NCI-H128 (cell line): ENCODE measurements around the gene DOK6.
A peak's percentile ranks its signal among the peaks of the same experiment; 100 is the strongest.

Experiments
- DNase-seq: peaks from one replicate; lab custom pipeline; 2025; ENCODE audit not compliant: unreplicated experiment; lab: John Stamatoyannopoulos, UW

Gene DOK6

DNA sequence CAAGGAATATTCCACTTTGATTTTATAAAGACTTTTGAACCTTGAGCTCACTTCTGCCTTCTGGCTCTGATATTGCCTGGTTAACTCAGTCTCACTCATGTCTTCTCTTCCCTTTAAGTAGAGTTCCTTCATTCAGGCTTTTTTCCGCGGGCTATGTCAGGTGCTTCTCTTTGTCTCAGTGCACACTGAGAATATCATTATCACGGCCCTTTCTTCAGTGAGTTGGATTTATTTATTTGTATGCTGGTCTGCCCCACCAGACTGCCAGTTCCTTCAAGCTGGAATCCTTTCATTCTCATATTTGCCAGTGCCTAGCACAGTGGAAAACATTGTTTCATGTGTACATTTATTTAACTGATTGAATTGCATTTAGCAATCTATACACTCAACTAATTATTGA is 136.5 kb downstream of the DOK6 start:
- DNase-seq, result no peak

DNA sequence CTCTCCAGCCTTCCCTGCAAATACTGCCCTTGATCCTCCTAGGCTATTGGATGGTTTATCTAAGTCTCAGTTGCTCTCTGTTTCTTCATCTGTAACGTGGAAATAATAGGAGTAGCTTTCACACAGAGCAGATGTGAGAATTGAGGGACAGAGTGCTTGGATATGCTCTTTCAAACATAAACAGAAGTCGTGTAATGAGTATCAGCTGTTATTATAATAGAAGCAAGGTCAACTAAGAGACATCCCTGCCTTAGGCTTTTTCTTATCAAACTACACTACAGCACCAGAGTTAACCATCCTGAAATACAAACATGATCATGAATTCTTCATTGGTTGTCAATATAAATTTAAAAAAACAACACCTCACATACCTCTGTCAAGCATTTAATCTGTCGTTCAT is 138.2 kb downstream of the DOK6 start:
- DNase-seq, result no peak

DNA sequence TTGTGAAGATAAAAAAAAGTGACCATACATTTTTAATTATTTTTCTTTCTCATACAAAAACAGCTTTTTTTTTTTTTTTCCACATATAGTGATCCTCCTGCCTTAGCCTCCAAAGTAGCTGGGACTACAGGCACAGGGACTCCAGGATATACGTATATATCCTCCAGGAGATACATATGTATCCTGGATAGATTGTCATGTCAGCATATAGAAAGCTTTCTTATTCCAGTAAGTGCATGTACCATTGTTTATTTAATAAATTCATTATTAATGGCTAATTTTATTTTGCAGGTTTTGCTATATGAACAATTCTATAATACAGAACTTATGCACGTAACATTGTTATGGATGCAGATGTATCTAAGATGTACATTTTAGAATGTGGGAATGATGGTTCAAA is 138.7 kb downstream of the DOK6 start:
- DNase-seq, result no peak

DNA sequence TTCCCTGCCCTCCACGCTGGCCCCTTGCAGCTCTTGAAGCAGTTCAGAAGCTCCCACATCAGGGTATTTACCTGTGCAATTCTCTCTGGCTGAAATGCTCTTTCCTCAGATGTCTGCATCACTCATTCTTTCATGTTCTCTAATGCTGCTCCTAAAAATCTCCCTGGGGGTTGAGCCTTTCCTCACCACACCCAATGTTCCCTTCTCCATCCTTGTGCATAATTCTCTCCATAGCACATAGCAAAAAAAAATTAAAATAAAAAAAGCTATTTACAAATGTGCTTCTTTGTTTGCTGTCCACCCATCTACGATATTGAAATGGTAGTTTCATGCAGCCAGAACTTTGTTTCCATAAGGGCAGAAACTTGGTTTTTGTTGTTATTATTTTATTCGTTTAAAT is 155.5 kb downstream of the DOK6 start:
- no peak for DNase-seq

DNA sequence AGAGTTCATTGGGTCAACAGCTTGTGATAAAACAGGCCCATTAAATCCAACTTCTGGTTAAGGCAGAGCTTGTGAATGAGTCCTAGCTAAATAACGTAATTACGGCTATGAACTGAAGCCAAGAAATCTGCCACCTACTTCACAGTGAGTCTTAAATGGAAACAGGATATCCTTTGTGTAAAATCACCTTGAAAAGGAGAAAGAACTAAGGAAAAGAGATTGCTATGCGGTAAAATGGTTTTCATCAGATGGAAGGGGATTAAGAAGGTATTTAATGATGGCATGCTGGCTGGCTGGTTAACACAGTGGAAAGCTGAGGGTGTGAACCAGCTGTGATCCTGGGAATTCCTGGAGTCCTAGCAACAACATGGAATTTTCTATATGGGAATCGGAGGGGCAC is 156.6 kb downstream of the DOK6 start:
- no peak for DNase-seq

DNA sequence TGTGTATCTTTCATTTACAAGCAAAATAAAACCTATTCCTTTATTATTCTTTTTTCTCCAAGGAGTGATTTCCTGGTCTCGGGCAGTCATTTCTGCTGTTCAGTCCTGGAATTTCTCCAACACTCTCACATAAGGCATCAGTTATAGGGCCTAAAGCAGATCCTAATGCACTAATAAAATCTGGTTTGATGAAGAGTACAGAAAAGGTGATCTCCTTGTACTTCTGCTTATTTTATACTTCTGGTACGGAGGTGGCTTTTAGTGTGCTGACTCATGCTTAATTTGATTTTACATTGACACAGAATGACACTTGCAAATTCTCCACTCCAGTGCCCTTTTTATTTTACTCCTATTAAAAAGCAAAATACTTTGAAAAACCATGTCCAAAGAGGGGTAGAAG is 157.4 kb downstream of the DOK6 start:
- DNase-seq, result no peak

DNA sequence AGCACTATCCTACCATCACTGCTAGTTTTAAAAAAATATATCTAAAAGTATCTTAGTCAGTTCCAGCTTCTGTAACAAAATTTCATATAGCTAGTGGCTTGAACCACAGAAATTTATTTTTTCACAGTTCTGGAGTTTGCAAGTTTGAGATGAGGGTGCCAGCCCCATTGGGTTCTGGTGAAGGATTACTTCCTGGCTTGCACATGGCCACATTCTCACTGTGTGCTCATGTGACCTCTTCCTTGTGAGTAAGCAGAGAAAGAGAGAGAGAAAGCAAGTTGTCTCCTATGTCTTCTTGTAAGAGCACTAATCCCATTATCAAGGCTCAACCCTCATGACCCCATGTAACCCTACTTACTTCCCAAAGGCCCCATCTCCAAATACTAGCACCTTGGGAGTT is 158.9 kb downstream of the DOK6 start:
- DNase-seq, result no peak

DNA sequence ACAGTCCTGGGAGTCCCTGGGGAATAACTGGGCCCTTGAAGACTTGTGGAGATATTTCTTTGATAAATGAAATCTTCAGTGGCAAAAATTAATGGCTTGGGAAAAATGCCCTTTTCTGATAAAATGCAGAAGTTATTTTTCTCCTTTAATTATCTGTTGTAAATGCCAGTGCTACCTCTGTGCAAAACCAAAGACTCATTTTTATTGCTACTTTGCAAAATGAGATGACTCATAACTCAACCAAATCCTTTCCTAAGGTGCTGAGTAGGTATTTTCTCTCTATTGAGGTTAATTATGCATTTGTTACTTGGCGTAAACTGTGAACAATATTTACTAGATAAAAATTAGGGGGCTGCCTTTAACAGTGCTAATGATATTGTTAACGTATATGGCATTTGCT is 163.9 kb downstream of the DOK6 start:
- DNase-seq, result no peak

DNA sequence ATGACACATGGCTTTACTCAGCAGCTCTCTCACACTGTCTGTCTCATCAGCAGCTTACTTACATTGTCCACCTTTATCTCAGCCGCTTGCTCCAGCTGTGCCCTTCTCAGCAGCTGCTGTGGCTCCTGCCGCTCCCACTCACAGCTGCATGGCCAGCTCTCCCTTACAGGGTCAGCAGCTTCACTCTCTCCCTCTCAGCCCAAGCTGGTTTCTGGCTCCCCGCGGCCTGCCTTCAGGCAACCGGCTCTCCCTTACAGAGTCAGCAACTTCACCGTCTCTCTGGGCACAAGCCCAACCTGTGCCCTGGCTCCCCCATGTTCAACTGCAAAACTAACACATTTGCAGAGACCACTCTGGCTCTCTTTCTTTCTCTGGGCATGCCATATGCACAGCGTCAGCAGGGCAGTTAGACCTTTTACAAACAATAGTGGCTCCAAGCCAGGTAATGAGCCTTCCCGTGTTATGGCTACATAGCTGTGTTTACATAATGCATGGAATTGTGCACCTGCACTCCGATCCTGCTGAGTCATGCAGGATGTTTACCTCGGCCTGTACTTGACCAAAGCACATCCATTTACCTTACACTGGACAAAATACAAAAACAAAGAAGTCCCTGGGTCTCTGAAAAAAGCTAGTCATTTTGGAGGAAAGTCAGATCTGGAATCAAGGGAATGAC is 167.3 kb downstream of the DOK6 start:
- DNase-seq, result no peak

DNA sequence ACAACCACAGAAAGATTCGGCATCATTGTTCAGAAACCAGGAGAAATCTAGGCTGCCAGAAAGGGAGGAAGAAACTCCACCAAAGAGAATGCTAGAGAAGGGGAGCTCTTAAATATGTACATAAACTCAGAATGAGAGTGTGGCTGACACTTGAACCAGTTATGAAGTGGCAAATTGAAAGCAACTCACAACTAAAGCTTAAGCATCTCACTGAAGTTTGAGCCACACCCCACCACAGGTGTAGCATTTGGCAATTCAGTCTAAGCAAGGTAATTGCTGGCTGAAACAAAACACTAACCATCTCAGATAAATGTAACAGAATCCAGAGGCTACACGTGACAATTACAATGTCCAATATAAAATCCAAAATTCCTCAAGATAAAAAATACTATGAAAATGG is 168.4 kb downstream of the DOK6 start:
- no peak for DNase-seq

DNA sequence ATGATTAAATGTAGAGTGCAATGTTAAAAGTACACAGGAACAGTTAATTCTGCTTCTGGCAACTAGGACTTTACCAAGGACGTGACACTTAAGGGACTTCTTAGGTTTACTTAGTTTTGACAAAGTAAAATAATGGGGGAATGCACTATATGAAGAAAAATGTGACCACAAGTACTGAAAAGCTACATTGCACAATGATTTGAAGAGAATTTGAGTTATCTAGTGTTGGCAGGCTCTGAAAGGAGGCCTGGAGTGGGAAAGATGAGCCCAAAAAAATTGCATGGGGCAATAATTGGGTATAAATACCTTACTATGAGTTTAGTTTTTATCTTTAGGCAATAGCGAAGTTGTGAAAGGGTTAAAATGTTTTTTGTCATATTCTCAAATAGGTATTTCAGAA is 173.7 kb downstream of the DOK6 start:
- no peak for DNase-seq

DNA sequence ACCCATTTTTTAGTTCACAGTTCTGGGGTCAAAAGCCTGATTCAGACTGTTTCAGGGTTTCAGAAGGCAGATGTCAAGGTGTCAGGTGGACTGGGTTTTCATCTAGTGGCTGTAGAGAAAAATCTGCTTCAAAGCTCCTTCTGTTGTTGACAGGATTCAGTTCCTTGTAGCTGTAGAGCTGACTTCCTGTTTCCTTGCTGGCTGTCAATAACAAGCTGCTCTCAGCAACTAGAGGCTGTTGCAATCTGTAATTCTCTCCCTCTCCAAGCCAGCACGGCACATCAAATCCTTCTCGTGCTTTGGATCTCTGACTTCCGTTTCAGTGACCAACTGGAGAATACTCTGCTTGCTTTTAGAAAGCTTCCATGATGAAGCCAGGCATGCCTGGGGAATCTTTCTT is 179.4 kb downstream of the DOK6 start:
- no peak for DNase-seq

DNA sequence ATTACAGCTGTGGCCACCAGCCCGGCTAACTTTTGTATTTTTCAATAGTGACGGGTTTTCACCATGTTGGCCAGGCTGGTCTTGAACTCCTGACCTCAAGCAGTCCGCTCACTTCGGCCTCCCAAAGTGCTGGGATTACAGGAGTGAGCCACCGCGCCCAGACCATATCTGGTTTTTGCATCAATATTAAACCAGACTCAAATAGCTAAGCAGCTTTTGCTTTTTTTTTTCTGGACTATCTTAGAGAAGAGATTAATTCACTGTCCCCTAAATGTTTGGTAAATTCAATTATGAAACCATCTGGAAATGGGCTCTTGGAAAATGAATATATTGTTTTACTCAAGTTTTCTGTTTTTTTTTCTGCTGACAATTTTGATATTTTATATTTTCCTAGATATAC is 183.7 kb downstream of the DOK6 start:
- no peak for DNase-seq

DNA sequence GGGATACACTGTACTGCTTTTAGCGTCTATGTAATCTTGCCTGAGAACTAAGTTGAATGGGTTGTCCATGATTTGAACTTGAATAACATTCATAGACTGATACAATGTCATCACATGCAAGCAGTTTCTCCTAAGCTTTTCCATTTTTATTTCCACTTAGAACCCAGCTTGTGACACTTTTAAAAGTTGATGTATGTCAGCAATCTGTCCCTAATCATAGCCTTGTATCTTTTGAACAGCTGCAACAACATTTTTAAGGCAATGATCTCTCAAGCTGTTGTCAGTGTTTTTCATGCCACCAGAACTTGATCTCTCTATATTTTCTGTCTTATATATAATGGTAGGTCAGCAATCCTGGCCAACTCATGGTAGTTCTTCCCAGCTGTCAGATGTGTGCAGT is 185.0 kb downstream of the DOK6 start:
- no peak for DNase-seq

DNA sequence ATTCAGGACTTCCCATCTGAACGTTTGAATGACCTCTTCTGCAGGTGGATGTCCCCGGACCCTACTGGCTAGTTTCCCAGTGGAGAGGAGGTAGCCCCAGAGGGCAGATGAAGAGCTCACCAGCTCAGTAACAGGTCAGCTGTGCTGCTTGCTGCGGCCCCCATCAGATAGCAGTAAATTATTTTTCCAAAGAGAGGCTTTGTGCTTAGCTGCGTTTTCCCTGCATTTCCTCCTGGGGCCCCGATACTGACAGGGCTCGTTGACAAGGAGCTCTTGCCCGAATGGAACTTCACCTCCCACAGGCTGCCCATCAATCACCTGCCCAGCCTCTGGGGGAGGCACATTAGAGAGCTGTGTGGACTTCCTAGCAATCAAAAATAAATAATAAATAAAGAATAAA is 185.8 kb downstream of the DOK6 start:
- DNase-seq, result no peak

DNA sequence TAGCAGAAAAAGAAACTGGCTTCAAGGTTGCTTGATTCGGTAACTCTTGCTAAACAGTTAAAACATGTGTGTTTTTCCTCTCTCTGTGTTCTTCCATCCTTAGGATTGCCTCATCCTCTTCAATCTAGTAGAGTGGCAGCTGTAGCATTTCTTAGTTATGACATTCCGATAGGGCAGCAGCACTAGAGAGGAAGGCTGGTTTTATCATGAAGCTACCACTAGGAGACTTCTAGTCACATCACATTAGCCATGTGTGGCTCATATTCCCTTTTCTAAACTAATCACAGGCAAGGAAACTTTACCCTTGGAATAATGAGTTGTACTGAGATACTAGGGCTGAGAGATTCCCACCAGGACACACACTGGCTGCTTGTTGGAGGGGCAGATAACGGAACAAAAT is 187.6 kb downstream of the DOK6 start:
- no peak for DNase-seq

DNA sequence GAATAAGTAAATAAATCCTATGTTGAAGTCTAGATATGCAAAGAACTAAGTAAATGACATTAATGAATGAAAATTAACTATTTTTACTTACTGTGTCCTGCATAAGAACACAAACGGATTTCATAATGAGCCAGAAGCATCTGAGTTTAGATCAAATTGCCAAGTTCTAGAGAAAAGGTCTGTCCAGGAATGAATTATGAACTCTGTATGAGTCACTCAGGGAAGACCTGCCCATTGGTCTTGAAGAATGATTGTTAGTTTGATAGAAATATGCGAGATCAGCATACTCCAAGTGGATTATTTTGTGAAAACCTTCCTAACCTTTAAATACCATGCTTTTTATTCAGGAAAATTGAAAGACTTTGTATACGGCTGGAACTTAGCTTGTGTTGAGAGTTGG is 189.5 kb downstream of the DOK6 start:
- no peak for DNase-seq

DNA sequence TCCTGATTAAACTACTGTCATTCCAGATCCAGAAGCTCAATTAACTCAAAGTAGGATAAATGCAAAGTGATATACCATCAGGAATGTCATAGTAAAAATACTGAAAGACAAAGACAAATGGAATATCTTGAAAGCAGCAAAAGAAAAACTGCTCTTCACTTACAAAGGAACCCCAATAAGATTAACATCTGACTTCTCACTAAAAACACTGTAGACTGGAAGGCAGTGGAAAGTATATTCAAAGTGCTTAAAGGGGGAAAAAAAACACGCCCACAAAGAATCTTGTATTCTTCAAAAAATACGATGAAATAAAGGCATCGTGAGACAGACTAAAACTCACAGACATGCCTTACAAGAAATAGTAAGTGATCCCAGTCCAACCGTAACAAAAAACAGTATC is 195.7 kb downstream of the DOK6 start:
- no peak for DNase-seq

DNA sequence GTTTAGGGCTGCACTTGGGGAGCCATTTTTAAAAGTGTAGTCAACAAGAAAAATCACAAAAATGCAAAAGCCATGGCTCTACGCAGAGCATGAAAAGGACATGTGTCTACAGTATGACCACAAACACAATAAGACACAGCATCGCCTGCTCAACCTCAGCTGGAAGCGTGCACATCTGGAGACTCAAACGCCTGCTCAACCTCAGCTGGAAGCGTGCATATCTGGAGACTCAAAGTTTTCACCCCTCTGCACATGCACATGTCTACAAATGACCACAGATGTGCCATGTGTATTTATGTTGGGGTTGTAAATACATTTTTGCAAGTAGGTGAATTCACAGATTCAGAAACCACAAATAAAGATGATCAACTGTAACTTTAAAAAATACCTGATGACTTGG is 196.9 kb downstream of the DOK6 start:
- no peak for DNase-seq

DNA sequence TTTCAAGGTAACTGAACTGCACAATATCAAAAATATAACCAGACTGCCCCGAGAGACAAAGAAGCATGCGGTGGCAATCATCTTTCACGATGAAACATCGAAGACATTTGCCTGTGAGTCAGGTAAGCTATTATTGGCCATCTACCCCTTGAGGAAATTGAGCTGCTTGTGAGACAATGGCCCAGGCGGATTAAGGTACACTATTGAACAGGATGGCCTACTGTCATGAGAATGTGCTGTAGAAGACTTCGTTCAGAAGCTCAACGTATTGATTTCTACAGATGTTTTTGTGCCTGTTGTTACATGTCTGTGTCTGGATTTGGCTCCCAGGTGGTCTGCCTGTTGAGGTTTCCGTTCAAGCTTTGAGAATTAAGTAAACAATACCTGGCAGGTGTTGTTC is 198.7 kb downstream of the DOK6 start:
- peak; percentile 39 for DNase-seq

DNA sequence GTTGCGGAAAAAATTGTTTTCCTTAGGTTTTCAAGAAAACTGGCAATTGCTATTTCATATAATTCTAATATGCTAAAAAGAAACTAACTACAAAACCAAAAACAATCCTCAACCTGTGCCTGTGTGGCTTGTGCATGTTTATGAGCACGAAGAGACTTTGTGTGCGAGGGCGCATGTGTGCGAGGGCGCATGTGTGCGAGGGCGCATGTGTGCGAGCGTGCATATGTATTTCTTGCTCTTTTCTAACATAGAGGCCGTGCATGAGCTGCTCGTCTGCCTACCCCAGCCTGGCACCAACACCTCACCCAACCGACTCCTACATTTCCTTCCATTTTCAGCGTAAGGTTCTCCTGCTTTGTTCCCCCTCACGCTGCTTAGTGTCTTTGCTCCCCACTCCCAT is 211.6 kb downstream of the DOK6 start:
- DNase-seq, result no peak

DNA sequence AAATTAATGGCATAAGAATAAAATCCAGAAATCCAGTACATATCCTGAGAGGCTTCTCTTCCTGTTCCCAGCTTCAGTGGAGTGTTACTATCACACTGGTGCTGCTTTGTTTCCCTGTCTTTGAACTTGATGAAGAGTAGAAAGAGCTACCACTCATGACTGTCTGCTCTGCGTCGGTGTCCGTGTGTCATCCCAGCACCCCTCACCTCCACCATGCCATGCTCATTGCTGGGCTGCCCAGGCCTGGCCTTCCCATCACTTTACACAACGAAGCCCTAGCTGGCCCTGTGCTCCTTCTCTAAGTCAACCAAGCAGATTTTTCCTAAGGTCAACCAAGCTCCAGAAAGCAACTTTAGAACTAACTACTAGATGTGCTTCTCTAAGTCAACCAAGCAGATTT is 215.4 kb downstream of the DOK6 start:
- DNase-seq, result no peak

DNA sequence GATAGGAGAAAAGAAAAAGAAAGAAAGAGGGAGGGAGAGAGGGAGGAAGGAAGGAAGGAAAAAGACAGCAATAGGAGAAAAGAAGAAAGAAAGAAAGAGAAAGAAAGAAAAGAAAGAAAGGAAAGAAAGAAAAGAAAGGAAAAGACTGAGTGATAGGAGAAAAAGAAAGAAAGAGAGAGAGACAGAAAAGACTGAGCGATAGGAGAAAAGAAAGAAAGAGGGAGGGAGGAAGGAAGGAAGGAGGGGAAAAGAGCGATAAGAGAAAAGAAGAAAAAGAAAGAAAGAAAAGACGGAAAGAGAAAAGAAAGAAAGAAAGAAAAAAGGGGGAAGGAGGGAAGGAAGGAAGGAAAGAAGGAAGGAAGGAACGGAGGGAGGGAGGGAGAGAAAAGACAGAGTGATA is 216.7 kb downstream of the DOK6 start:
- DNase-seq, result no peak

DNA sequence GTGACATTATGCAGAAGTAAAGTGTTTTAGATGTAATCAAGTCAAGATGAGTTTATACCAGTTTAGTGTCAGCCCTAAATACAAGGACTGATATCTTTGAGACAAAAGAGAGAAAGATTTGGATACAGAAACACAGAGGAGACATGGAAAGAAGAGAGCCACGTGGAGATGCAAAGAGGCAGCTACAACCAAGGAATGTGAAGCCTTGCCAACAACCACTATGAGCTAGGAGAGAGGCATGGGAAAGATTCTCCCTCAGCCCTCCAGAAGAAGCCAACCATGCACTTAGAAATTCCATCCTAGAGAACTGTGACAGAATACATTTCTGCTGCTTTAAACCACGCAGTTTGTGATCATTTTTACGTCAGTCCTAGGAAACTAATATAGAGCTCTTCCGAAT is 217.2 kb downstream of the DOK6 start:
- no peak for DNase-seq
